Cerebellar nuclear complex (tissue), 1 donor: ENCODE results near the gene ABCA4.
A peak's percentile ranks its signal among the peaks of the same experiment; 100 is the strongest.
"Not testable (repeated sequence)": the region's sequence is repeated elsewhere in the genome, so short reads cannot be mapped to it uniquely, and the experiment has no call there.

Experiments
- DNase-seq, 2 experiments: peaks; one replicate each; lab custom pipeline; 2025; lab: John Stamatoyannopoulos, UW

ABCA4 gene

DNA sequence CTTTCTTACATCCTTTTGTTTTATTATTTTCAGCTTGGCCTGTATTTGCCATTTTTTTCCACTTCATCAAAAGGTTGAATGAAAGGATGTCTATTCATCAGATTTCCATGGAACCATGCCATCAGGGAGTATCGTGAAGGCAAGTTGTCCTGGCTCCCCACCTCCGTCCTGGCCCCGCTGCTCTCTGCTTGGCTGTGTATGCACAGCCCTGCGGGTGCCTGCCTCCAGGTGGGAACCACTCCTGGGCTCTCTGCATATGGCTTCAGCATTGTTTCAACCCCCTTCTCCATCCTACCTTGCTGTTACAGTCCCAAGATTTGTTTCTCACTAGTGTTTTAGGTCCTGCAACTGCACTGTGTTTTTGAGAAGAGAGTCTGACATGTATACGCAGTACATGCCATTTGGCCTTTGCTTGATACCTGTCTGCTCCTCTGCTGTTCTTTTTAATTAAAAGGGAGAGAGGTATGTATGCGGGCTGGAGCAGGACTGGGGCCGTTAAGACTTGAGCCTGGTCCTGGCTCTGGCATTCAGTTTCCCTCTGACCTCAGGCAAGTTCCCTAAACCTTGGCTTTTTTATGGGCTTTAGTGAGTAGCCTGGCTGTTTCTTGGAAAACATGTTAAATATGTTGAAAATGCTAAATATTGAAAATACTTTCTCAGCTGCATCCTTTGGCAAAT, 141.8 kb downstream of the ABCA4 start:
- DNase-seq, result no peak

DNA sequence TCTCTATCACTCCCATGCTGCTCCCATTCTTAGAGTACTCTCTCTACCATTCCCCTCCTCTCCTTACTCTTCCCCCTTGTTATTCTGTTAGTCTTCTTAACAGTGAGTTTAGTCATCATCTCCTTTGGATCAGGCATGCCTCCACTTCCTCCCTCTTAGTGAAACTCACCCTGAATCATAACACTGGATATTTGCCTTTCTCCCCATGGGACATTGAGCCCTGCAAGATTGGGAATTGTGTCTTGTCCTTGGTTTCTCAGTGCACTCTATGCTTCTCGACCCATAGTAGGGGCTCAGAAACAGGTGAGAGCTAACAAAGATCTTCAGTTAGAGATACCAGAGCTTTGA, 143.4 kb downstream of the ABCA4 start:
- DNase-seq, result no peak

- no peak for DNase-seq
Observed at GRCh38 chr1:93976711-93977597, 144.0 kb downstream of the ABCA4 start.

GRCh38 chr1:93976291-93976690, 144.7 kb downstream of the ABCA4 start:
- no peak for DNase-seq

- no peak for DNase-seq
Observed at GRCh38 chr1:93972341-93972740, 148.6 kb downstream of the ABCA4 start.

GRCh38 chr1:93969887-93970286, 151.1 kb downstream of the ABCA4 start:
- DNase-seq, result no peak

- no peak for DNase-seq
Observed at GRCh38 chr1:93969371-93969770, 151.6 kb downstream of the ABCA4 start.

DNA sequence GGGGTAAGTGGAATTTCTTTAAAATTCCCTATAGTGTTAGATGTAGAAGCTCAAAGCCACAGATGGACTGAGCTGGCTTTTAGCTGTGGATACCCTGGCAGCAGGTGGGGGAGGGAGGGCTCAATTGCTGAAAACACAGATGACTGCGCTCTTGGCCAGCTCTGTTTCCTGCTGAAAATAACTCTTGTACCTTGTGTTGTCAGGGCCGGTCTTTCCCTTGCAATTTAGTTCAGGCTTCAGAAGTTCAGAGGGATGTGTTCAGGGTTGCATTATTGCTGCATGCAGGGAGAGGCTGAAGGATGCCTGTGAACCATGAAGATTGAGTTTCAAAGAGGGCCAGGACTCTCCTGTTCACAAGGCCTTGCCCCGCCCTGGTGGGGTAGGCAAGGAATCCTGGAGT, 153.6 kb downstream of the ABCA4 start:
- DNase-seq, result peak in 1 of 2 experiments; percentile 62

GRCh38 chr1:93965888-93966287, 155.1 kb downstream of the ABCA4 start:
- DNase-seq, result no peak

GRCh38 chr1:93965256-93965655, 155.7 kb downstream of the ABCA4 start:
- DNase-seq, result no peak

DNA sequence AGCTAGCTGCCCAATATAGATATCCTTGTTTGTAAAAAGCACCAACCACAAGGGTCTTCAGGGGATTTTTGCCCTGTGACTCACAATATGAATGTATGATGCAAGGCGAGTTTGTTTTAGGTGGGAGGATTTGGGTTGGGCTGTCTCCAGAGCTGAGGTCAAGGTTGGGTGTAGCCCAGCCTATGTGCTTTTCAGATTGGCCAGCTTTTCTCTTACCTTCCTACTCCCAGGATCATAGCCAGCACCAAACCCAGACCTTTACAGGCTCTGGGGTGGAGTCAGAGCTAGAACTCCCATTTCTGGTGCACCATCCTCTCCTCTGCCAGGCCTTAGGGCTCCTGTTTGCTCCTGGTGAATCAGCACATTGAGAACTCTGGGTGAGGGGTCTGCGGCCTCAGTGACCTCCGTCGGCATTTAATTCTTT, 156.2 kb downstream of the ABCA4 start:
- no peak for DNase-seq

DNA sequence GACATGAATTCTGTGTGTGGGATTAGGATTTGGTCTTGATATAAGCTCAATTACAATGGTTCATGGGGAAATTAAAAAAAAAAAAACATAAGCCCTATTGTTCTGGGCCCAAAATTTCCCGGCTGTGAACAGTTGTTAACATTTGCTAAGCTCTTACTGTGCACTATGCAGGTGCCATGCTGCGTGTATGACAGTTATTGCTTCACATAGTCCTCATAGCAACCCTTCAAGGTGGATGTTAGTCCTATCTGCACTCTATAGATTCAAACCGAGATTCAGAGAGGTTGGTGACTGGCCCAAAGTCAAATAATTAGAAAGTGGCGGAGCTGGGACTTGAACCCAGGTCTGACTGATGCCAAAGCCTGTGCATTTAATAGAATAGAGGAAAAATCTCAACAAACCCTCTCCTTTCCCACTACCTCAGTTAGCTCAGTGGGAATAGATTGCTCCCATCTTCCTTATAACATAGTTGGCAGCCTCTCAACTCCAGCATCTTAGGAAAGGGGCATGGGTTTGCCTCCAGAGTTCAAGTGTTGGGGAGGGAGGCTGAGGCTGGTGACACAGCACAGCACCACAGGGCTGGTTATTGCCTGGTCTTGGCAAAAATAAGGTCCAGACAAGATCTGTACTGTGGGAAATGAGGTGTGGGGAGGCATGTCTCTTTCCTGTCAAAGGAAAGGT, 156.7 kb downstream of the ABCA4 start:
- DNase-seq, result no peak

- DNase-seq, result no peak
Observed at GRCh38 chr1:93963585-93963984, 157.4 kb downstream of the ABCA4 start.

GRCh38 chr1:93961906-93962305, 159.0 kb downstream of the ABCA4 start:
- DNase-seq, result no peak

DNA sequence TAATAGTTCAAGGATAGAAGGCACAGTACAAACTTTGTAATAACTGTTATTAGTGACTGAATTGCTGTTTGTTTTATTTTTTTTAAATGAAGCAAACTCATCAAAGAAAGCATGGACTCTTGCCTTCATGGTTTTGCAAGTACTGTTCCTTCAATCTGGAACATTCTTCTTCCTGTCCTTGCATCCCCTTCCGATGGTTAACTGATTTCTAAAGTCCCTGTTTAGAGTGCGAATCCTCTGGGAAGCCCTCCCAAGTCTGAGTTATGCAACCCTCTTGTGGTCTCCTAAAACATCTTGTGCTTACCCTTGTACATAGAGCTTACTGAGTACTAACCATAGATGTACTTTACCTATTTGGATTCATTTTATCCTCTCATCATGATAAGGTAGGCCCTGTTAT, 159.5 kb downstream of the ABCA4 start:
- no peak for DNase-seq

DNA sequence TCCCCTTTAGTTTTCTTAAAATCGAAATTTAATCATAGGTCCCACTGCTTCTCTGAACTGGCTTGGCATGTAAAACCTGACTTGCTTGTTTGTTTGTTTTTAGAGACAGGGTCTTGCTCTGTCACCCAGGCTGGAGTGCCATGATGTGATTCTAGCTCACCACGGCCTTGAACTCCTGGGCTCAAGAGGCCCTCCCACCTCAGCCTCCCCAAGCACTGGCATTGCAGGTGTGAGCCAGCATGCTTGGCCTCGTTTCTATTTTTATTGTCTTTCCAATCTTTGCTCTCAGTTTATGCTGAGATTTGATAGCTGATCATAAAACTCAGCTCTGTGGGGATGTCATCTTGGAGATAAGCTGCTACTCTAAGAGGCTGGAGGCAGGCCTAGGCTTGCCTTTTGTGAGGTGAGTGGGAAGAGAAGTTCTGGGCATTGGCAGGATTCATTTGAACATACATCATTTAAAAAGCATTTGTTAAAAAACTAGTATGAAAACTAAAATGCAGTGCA, 160.3 kb downstream of the ABCA4 start:
- no peak for DNase-seq

DNA sequence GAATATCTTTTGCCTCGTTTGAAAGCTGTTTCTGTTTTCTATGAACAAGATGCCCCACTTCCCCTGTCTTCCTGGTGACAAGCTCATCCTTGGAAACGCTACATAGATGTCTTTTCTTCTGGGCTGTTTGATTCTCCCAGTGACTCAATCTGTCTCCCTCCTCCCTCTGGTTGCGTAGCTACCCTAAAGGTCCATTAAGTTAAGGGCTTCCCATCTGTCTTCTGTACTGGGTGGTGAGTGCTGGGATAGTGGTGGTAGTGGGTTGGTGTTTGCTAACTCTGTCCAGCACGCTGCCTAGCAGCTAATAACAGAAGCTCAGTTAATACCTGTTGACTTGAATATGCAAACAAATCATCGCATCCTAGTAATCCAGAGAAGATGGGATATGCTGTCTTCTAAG, 161.5 kb downstream of the ABCA4 start:
- no peak for DNase-seq

GRCh38 chr1:93958726-93959100, 162.2 kb downstream of the ABCA4 start:
- DNase-seq, result no peak

DNA sequence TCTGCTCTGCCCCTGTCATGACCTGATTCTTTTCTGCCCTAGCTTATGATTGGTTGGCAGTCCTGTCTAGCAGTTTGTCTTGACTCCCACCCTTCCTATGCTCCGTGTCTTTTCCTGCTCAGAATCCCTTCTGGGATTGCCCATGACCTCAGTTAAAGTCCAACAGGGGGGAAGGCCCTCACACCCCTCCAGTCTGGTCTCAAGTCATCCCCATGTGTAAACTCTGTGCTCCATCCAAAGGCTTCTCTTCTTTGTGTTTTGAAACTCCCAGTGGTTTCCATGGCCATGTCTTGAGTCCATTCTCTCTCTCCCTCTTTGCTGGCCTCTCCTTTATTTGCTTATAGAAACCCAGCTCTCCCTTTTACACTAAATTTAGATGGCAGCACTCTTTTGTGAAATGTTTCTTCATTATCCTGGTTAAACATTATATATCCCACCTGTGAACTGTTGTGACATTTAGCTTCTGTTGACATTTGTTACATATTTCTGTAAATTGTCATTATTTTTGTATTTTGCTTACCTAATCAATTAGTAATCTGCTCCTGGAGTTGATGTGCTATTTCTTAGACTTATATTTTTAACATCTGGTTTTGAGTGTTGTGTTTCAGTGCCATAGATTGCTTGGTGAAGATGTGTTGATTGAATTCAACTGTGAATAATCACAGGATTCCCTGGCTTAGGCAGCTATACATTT, 162.8 kb downstream of the ABCA4 start:
- DNase-seq, result no peak

- DNase-seq, result no peak
Observed at GRCh38 chr1:93955765-93956164, 165.2 kb downstream of the ABCA4 start.

- DNase-seq, result not testable (repeated sequence)
Observed at GRCh38 chr1:93947002-93947686, 173.8 kb downstream of the ABCA4 start.
